Trophoblast cell (in vitro differentiated cells and primary cell): ENCODE measurements around the gene LRRTM2. TPM values are rescaled to one million over a fixed set of nuclear protein-coding genes. Genes with fewer than 3 reads are reported as not detected.
"Not testable (repeated sequence)": the region's sequence is repeated elsewhere in the genome, so short reads cannot be mapped to it uniquely, and the experiment has no call there.

ENCODE experiments used
- DNase-seq, 2 donors: peaks; one replicate each; pipeline ENCODE4 v3.0.0-alpha.2; 2016
- H2AFZ ChIP-seq: 2 replicates; pipeline ENCODE4 v1.6.1; 2013; ENCODE audit warnings: low read length, moderate library complexity, mild to moderate bottlenecking; ENCODE audit not compliant: insufficient read depth, poor library complexity
- H2AK5ac ChIP-seq: 2 replicates; pipeline ENCODE4 v1.6.1; 2013; ENCODE audit warnings: mild to moderate bottlenecking, low read length
- H2BK120ac ChIP-seq: 2 replicates; pipeline ENCODE4 v1.6.1; 2013; ENCODE audit warnings: low read length, mild to moderate bottlenecking, moderate library complexity; ENCODE audit not compliant: insufficient read depth, poor library complexity
- H2BK12ac ChIP-seq: 2 replicates; pipeline ENCODE4 v1.6.1; 2013; ENCODE audit warnings: mild to moderate bottlenecking, low read length, moderate library complexity
- H2BK5ac ChIP-seq: 2 replicates; pipeline ENCODE4 v1.6.1; 2013; ENCODE audit warnings: low read length, low read depth, moderate library complexity, mild to moderate bottlenecking; ENCODE audit not compliant: poor library complexity
- H3K14ac ChIP-seq: 2 replicates; pipeline ENCODE4 v1.6.1; 2013; ENCODE audit warnings: mild to moderate bottlenecking, low read length
- H3K18ac ChIP-seq: 2 replicates; pipeline ENCODE4 v1.6.1; 2013; ENCODE audit warnings: mild to moderate bottlenecking, low read length
- H3K23ac ChIP-seq: 2 replicates; pipeline ENCODE4 v1.6.1; 2013; ENCODE audit warnings: low read length
- H3K27ac ChIP-seq: 2 replicates; pipeline ENCODE4 v1.5.1; 2013; ENCODE audit warnings: low read depth, mild to moderate bottlenecking, inconsistent platforms, low read length, moderate library complexity
- H3K27me3 ChIP-seq: 2 replicates; pipeline ENCODE4 v1.6.1; 2013; ENCODE audit warnings: inconsistent platforms, mild to moderate bottlenecking, low read length, moderate library complexity; ENCODE audit not compliant: insufficient read depth
- H3K36me3 ChIP-seq, 2 experiments: 1 replicate in 1 of 2; 2 replicates in 1 of 2; pipeline ENCODE4 v1.6.1; 2013; ENCODE audit warnings: low read length in 2 of 2, mild to moderate bottlenecking in 2 of 2, moderate library complexity in 1 of 2; ENCODE audit not compliant: insufficient read depth in 2 of 2, control insufficient read depth in 1 of 2
- H3K4ac ChIP-seq: 2 replicates; pipeline ENCODE4 v1.6.1; 2013; ENCODE audit warnings: low read depth, mild to moderate bottlenecking, low read length, moderate library complexity
- H3K4me1 ChIP-seq, 2 experiments: 1 replicate in 1 of 2; 2 replicates in 1 of 2; pipeline ENCODE4 v1.6.1; 2013; ENCODE audit warnings: low read length in 2 of 2, mild to moderate bottlenecking in 2 of 2, moderate library complexity in 1 of 2; ENCODE audit not compliant: insufficient read depth in 2 of 2, control insufficient read depth in 1 of 2
- H3K4me2 ChIP-seq: 2 replicates; pipeline ENCODE4 v1.6.1; 2013; ENCODE audit warnings: inconsistent platforms, mild to moderate bottlenecking, low read length, moderate library complexity
- H3K4me3 ChIP-seq: 2 replicates; pipeline ENCODE4 v1.5.1; 2013; ENCODE audit warnings: mild to moderate bottlenecking, low read depth, low read length, inconsistent platforms
- H3K79me1 ChIP-seq: one replicate; pipeline ENCODE4 v1.6.1; 2013; ENCODE audit warnings: low read length
- H3K79me2 ChIP-seq: 2 replicates; pipeline ENCODE4 v1.6.1; 2013; ENCODE audit warnings: low read length, mild to moderate bottlenecking; ENCODE audit not compliant: control insufficient read depth, insufficient read depth, poor library complexity
- H3K9ac ChIP-seq: 2 replicates; pipeline ENCODE4 v1.6.1; 2013; ENCODE audit warnings: mild to moderate bottlenecking, low read length
- H3K9me3 ChIP-seq: 2 replicates; pipeline ENCODE4 v1.6.1; 2013; ENCODE audit warnings: low read depth, mild to moderate bottlenecking, control low read depth, inconsistent platforms, low read length; ENCODE audit not compliant: insufficient read depth
- H4K12ac ChIP-seq: 2 replicates; pipeline ENCODE4 v1.6.1; 2013; ENCODE audit warnings: low read depth, mild to moderate bottlenecking, low read length, moderate library complexity
- H4K8ac ChIP-seq: 2 replicates; pipeline ENCODE4 v1.6.1; 2013; ENCODE audit warnings: low read depth, mild to moderate bottlenecking, low read length, moderate library complexity
- H4K91ac ChIP-seq: one replicate; pipeline ENCODE4 v1.6.1; 2013; ENCODE audit warnings: low read depth, mild to moderate bottlenecking, low read length, moderate library complexity
- WGBS: extraction: QIAGEN DNeasy Blood & Tissue Kit; methylation state at CpG from one replicate; pipeline ENCODE4 v1.1.7; 2013; ENCODE audit warnings: missing lambda C conversion rate; ENCODE audit not compliant: insufficient read length, insufficient coverage; ENCODE audit errors: extremely low coverage; 5-methylcytosine and 5-hydroxymethylcytosine counted together
- polyA plus RNA-seq: library from polyadenylated mRNA; stranded (reverse); fragments of 200-250 nt; gene quantifications from 2 replicates; pipeline ENCODE4 v1.2.3, GENCODE V29; 2013

The LRRTM2 gene, protein sequence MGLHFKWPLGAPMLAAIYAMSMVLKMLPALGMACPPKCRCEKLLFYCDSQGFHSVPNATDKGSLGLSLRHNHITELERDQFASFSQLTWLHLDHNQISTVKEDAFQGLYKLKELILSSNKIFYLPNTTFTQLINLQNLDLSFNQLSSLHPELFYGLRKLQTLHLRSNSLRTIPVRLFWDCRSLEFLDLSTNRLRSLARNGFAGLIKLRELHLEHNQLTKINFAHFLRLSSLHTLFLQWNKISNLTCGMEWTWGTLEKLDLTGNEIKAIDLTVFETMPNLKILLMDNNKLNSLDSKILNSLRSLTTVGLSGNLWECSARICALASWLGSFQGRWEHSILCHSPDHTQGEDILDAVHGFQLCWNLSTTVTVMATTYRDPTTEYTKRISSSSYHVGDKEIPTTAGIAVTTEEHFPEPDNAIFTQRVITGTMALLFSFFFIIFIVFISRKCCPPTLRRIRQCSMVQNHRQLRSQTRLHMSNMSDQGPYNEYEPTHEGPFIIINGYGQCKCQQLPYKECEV
- polyA plus RNA-seq: not detected in 2 replicates

DNA sequence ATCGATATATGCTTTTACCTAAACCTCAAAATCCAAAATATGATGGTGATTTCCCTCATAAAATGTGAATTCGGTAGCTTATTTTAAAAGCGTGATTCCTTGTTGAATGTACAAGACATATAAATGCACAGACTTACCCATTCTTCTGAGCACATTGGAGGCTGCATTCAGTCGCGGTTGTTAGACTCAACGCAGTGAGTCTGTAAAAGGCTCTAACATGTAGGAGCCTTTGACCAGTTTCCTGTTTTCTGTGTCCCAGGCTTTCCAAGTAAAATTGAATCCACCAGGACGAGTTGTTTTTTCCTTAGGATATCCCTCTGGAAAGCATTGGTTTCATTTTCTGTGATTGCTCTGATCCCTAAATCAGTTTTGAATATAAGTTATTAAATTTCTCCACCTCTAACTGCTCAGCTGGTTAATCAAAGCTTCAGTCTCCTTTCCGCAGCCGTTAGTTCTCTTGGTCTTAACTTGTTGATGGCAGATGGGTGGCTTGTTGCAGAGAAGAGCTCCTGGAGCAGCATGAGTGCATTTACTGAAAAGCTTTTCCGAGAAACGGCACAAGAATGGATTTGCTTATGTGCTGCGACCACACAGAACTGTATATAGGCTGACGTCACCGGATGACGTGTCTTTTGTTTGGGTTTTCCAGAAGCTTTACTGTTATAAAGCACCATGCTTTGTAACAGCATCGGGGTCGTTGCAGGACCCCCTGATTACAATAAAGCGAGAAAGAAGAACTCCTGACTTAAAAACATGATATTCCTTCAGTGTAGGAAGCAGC is at the start of gene LRRTM2:
TSS of gene LRRTM2 (minus strand) at position 565 of the 781 bp plus-strand sequence. CDS start at position 141, 424 bp downstream.
- no peak within 1 kb of the TSS for H2AK5ac ChIP-seq
- H2BK120ac ChIP-seq: no peak within 1 kb of the TSS
- WGBS: no CpG with 5 or more reads among the region's 18 CpGs
- no peak within 1 kb of the TSS for H3K23ac ChIP-seq
- no peak within 1 kb of the TSS for H2AFZ ChIP-seq
- H3K79me1 ChIP-seq: peaks cover 3% of the 10 kb centered on the region
- peaks cover 10% of the 10 kb centered on the region for H3K79me2 ChIP-seq
- no peak within 1 kb of the TSS for H4K91ac ChIP-seq
- H3K36me3 ChIP-seq: no peaks in the 10 kb centered on the region
- H4K8ac ChIP-seq: no peak within 1 kb of the TSS
- H2BK5ac ChIP-seq: no peak within 1 kb of the TSS
- peak within 1 kb of the TSS; percentile 74 for H4K12ac ChIP-seq
- no peak within 1 kb of the TSS for H3K4me2 ChIP-seq
- no peak within 1 kb of the TSS for H3K27ac ChIP-seq
- no peak within 1 kb of the TSS for H3K14ac ChIP-seq
- H3K4me3 ChIP-seq: no peak within 1 kb of the TSS
- H3K9me3 ChIP-seq: no peaks in the 10 kb centered on the region
- H3K4ac ChIP-seq: peak within 1 kb of the TSS; percentile 35
- peak in 1 of 2 donors; percentile 20 for DNase-seq
- peak within 1 kb of the TSS; percentile 85 for H3K18ac ChIP-seq
- H2BK12ac ChIP-seq: no peak within 1 kb of the TSS
- peaks cover 4 to 5% of the 10 kb centered on the region in 2 experiments for H3K4me1 ChIP-seq
- no peak within 1 kb of the TSS for H3K9ac ChIP-seq
- no peaks in the 10 kb centered on the region for H3K27me3 ChIP-seq

- no peak overlapping the region for H3K4me2 ChIP-seq
- no peak overlapping the region for H2BK5ac ChIP-seq
- no peak overlapping the region for H3K4me3 ChIP-seq
- no peak overlapping the region for H2AK5ac ChIP-seq
- H3K27me3 ChIP-seq: no peaks in the 10 kb centered on the region
- no peak overlapping the region for H3K14ac ChIP-seq
- H3K18ac ChIP-seq: no peak overlapping the region
- H3K27ac ChIP-seq: no peak overlapping the region
- H3K36me3 ChIP-seq: peaks cover 32 to 41% of the 10 kb centered on the region in 2 experiments
- no peaks in the 10 kb centered on the region for H3K79me2 ChIP-seq
- no peak overlapping the region for H4K8ac ChIP-seq
- H2AFZ ChIP-seq: no peak overlapping the region
- H4K91ac ChIP-seq: no peak overlapping the region
- no peak overlapping the region for H2BK120ac ChIP-seq
- WGBS: no CpG with 5 or more reads among the region's 2 CpGs
- peak overlapping the region; percentile 56 for H3K4ac ChIP-seq
- H3K23ac ChIP-seq: no peak overlapping the region
- no peak overlapping the region for H4K12ac ChIP-seq
- H3K9ac ChIP-seq: no peak overlapping the region
- no peaks in the 10 kb centered on the region for H3K4me1 ChIP-seq
- no peak overlapping the region for H2BK12ac ChIP-seq
- no peak for DNase-seq
- peaks cover 2% of the 10 kb centered on the region for H3K9me3 ChIP-seq
- H3K79me1 ChIP-seq: no peaks in the 10 kb centered on the region
Observed at GRCh38 chr5:138922494-138922893, 47.4 kb upstream of the LRRTM2 start.

DNA sequence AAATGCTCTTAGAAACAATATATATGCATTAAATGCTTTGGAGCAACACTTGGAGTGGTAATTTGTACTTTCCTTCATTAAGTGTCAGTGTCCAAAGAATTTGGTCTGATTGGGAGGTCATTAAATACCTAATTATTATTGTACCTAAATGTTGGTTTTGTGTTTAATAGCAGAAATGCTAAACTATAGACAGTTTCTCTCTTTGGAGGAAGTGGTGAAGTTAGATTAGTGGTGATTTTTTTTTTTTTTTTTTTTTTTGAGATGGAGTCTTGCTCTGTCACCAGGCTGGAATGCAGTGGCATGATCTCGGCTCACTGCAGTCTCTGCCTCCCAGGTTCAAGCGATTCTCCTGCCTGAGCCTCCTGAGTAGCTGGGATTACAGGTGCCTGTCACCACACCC is 46.2 kb upstream of the LRRTM2 start:
- not testable (repeated sequence) for H3K4me2 ChIP-seq, H3K9me3 ChIP-seq, H3K4ac ChIP-seq, H2BK12ac ChIP-seq, H2AK5ac ChIP-seq, H2BK5ac ChIP-seq, H2BK120ac ChIP-seq, H3K4me3 ChIP-seq, H4K91ac ChIP-seq, H4K12ac ChIP-seq, H3K23ac ChIP-seq, H3K79me2 ChIP-seq, H3K27ac ChIP-seq, DNase-seq, H3K14ac ChIP-seq, H3K9ac ChIP-seq, H4K8ac ChIP-seq, H3K4me1 ChIP-seq, H3K18ac ChIP-seq, H3K27me3 ChIP-seq, H3K79me1 ChIP-seq, H2AFZ ChIP-seq
- WGBS: no CpG with 5 or more reads among the region's 2 CpGs
- peaks cover 23 to 33% of the 10 kb centered on the region in 2 experiments for H3K36me3 ChIP-seq

- Histone ChIP-seq H3K27me3 (no peaks in the 10 kb centered on the region), H4K12ac (no peak overlapping the region), H2BK12ac (no peak overlapping the region), H3K4me3 (no peak overlapping the region), H3K79me1 (no peaks in the 10 kb centered on the region), H3K36me3 (peaks cover 14 to 23% of the 10 kb centered on the region in 2 experiments), H3K79me2 (no peaks in the 10 kb centered on the region), H3K23ac (no peak overlapping the region), H4K8ac (no peak overlapping the region), H3K14ac (no peak overlapping the region), H3K18ac (no peak overlapping the region), H3K4ac (no peak overlapping the region), H3K9me3 (peaks cover 2% of the 10 kb centered on the region), H3K4me2 (no peak overlapping the region), H2AK5ac (no peak overlapping the region), H4K91ac (no peak overlapping the region), H3K4me1 (no peaks in the 10 kb centered on the region), H3K27ac (no peak overlapping the region), H2BK120ac (no peak overlapping the region), H2BK5ac (no peak overlapping the region), H3K9ac (no peak overlapping the region), H2AFZ (no peak overlapping the region)
- no peak for DNase-seq
- no CpG with 5 or more reads among the region's 8 CpGs for WGBS
Observed at GRCh38 chr5:138920181-138920580, 45.0 kb upstream of the LRRTM2 start.
